OCI-LY7 (cell line): Measurements from ENCODE around the gene RAB19. TPM values are rescaled to one million over a fixed set of nuclear protein-coding genes. Genes with fewer than 3 reads are reported as not detected.

ENCODE experiments used
- BruUV-seq: library from RNA; stranded (reverse); fragments of 400-500 nt; replicated peaks from 2 replicates; lab custom pipeline; 2021; lab: Mats Ljungman, UMichigan
- CTCF ChIA-PET: fragments of 300-600 bp; sonication (Branson Sonifier 250); formaldehyde crosslinking; loops from one replicate; lab custom pipeline; 2022; ENCODE audit warnings: antibody characterized with exemption; ENCODE audit not compliant: unreplicated experiment; lab: Charles Lee
- POLR2A ChIA-PET: fragments of 300-600 bp; sonication (Branson Sonifier 250); formaldehyde crosslinking; loops from one replicate; lab custom pipeline; 2022; ENCODE audit warnings: antibody characterized with exemption; lab: Charles Lee
- DNase-seq: peaks from one replicate; pipeline ENCODE4 v3.0.0-alpha.2; 2015; ENCODE audit warnings: low spot score
- H2AFZ ChIP-seq: fragments of 200-600 bp; sonication (generic), shearing (Covaris generic); 2 replicates; pipeline ENCODE4 v1.6.1; 2014; ENCODE audit warnings: mild to moderate bottlenecking, antibody characterized with exemption, low read length, moderate library complexity
- H3K27ac ChIP-seq: fragments of 200-600 bp; sonication (generic); 2 replicates; pipeline ENCODE4 v1.5.1; 2014; ENCODE audit warnings: mixed run types, low read depth, mild to moderate bottlenecking, moderate library complexity, low read length, inconsistent platforms; ENCODE audit not compliant: poor library complexity, severe bottlenecking
- H3K36me3 ChIP-seq: fragments of 200-600 bp; sonication (generic); 2 replicates; pipeline ENCODE4 v1.6.1; 2014; ENCODE audit warnings: mild to moderate bottlenecking, antibody characterized with exemption, low read length, moderate library complexity, mixed read lengths; ENCODE audit not compliant: insufficient read depth
- H3K4me1 ChIP-seq: fragments of 200-600 bp; sonication (generic); 2 replicates; pipeline ENCODE4 v1.5.1; 2014; ENCODE audit warnings: mild to moderate bottlenecking, low read length; ENCODE audit not compliant: insufficient read depth, poor library complexity, severe bottlenecking
- H3K4me2 ChIP-seq: fragments of 200-600 bp; sonication (generic); 2 replicates; pipeline ENCODE4 v1.6.1; 2014; ENCODE audit warnings: mild to moderate bottlenecking, low read length
- H3K4me3 ChIP-seq: fragments of 200-600 bp; sonication (generic); 2 replicates; pipeline ENCODE4 v1.5.1; 2014; ENCODE audit warnings: mild to moderate bottlenecking, low read depth, low read length; ENCODE audit not compliant: poor library complexity, severe bottlenecking
- H3K79me2 ChIP-seq: fragments of 200-600 bp; sonication (generic); 2 replicates; pipeline ENCODE4 v1.6.1; 2016; ENCODE audit warnings: low read depth, mild to moderate bottlenecking, low read length, moderate library complexity, mixed read lengths; ENCODE audit not compliant: insufficient read depth
- H3K9me2 ChIP-seq: fragments of 200-600 bp; sonication (generic); 2 replicates; pipeline ENCODE4 v1.6.1; 2016; ENCODE audit warnings: mild to moderate bottlenecking, low read length, mixed read lengths; ENCODE audit not compliant: insufficient read depth
- H3K9me3 ChIP-seq: fragments of 200-600 bp; sonication (generic); 2 replicates; pipeline ENCODE4 v1.6.1; 2014; ENCODE audit warnings: mild to moderate bottlenecking, mixed run types, low read length, mixed read lengths
- H4K20me1 ChIP-seq: fragments of 200-600 bp; sonication (generic); 2 replicates; pipeline ENCODE4 v1.6.1; 2014; ENCODE audit warnings: mild to moderate bottlenecking, antibody characterized with exemption, low read length, moderate library complexity, mixed read lengths; ENCODE audit not compliant: insufficient read depth
- CTCF ChIP-seq: fragments of 200-600 bp; sonication (generic); conservative IDR thresholded peaks from 2 replicates; pipeline ENCODE4 v1.5.1; 2014; ENCODE audit warnings: mild to moderate bottlenecking, antibody characterized with exemption, low read length, moderate library complexity, mixed read lengths
- EZH2phosphoT487 ChIP-seq: fragments of 200-600 bp; sonication (generic); IDR thresholded peaks from 2 replicates; pipeline ENCODE4 v1.6.1; 2018; ENCODE audit warnings: low read depth, borderline replicate concordance, mild to moderate bottlenecking, mixed run types, antibody characterized with exemption, low read length, moderate library complexity, mixed read lengths
- intact Hi-C: fragments of 100-400 bp; cut with micrococcal nuclease; formaldehyde crosslinking; loops from one replicate; pipeline ENCODE4 v1.10.0; 2022; ENCODE audit not compliant: unreplicated experiment
- total RNA-seq, 2 experiments: library from RNA; depleted of rRNA in 1 of 2; stranded (reverse); fragments of >200 nt in 1 of 2; shearing (Covaris generic) in 1 of 2; gene quantifications; 2 replicates each; pipeline ENCODE4 v1.2.3, GENCODE V29; 2014 to 2022

The RAB19 gene
- total RNA-seq, 2 experiments from 2014 or later, result not detected

- Histone ChIP-seq H4K20me1 (peaks cover 5% of the 10 kb centered on the region), H3K4me2 (no peak overlapping the region), H3K9me3 (no peaks in the 10 kb centered on the region), H3K36me3 (no peaks in the 10 kb centered on the region), H3K4me3 (no peak overlapping the region), H3K79me2 (no peaks in the 10 kb centered on the region), H3K9me2 (no peaks in the 10 kb centered on the region), H3K27ac (no peak overlapping the region), H2AFZ (no peak overlapping the region), H3K4me1 (peaks cover 5% of the 10 kb centered on the region)
- DNase-seq, result no peak
- intact Hi-C loops, result no loop called here
- POLR2A ChIA-PET, result interaction anchor here (0.8 kb wide), 1 partner anchor 93 kb away, joined by 3 read pairs; no protein-coding TSS in a partner anchor
- no TSS peak for BruUV-seq
- CTCF ChIA-PET, result no interaction called here
- TF ChIP-seq CTCF (no peak), EZH2phosphoT487 (no peak)
Measured at GRCh38 chr7:140384894-140385545, 18.8 kb upstream of the RAB19 start.

GRCh38 chr7:140389445-140389844, 14.4 kb upstream of the RAB19 start:
- Histone ChIP-seq H2AFZ (no peak overlapping the region), H3K9me3 (no peaks in the 10 kb centered on the region), H4K20me1 (peaks cover 29% of the 10 kb centered on the region), H3K4me1 (peaks cover 20% of the 10 kb centered on the region), H3K9me2 (no peaks in the 10 kb centered on the region), H3K27ac (no peak overlapping the region), H3K4me3 (no peak overlapping the region), H3K36me3 (no peaks in the 10 kb centered on the region), H3K4me2 (no peak overlapping the region; the same call in 1 of the 2 replicates), H3K79me2 (no peaks in the 10 kb centered on the region)
- ChIA-PET POLR2A (interaction anchor here (0.5 kb wide), 1 partner anchor 14 kb away, joined by 4 read pairs; no protein-coding TSS in a partner anchor), CTCF (interaction anchor here (0.9 kb wide), 1 partner anchor 9 kb away, joined by 3 read pairs; the partner anchor contains the start of gene SLC37A3)
- no peak for TF ChIP-seq EZH2phosphoT487
- TF ChIP-seq CTCF, result no peak
- intact Hi-C loops, result no loop called here
- DNase-seq, result no peak
- no TSS peak for BruUV-seq

GRCh38 chr7:140390034-140390433, 13.8 kb upstream of the RAB19 start:
- BruUV-seq, result no TSS peak
- Histone ChIP-seq H3K4me3 (no peak overlapping the region), H3K27ac (no peak overlapping the region), H3K9me2 (no peaks in the 10 kb centered on the region), H2AFZ (no peak overlapping the region), H3K79me2 (no peaks in the 10 kb centered on the region), H3K36me3 (no peaks in the 10 kb centered on the region), H3K9me3 (no peaks in the 10 kb centered on the region), H4K20me1 (peaks cover 29% of the 10 kb centered on the region), H3K4me1 (peaks cover 20% of the 10 kb centered on the region), H3K4me2 (peak overlapping the region; percentile 51)
- no peak for DNase-seq
- POLR2A ChIA-PET, result interaction anchor here (0.5 to 0.8 kb wide), 2 partner anchors 15 to 24 kb away, joined by 3 to 4 read pairs; no protein-coding TSS in a partner anchor
- intact Hi-C loops, result loop anchor here (5.0 kb wide), 2 partner anchors 213 to 282 kb away; partner anchors contain the start of genes ADCK2 and KDM7A
- TF ChIP-seq CTCF, result no peak
- no peak for TF ChIP-seq EZH2phosphoT487
- CTCF ChIA-PET, result interaction anchor here (0.9 kb wide), 1 partner anchor 8 kb away, joined by 3 read pairs; the partner anchor contains the start of gene SLC37A3
